Mucosa of descending colon (tissue), 3 donors: ENCODE data around the gene ZBTB42. TPM values are rescaled to one million over a fixed set of nuclear protein-coding genes. Genes with fewer than 3 reads are reported as not detected.

Experiments used
- ATAC-seq: fragments of 200-7000 bp; cut with Tn5 transposase; one replicate; pipeline ENCODE4 v1.9.1; 2020; ENCODE audit warnings: mild to moderate bottlenecking, moderate library complexity
- DNase-seq, 3 donors: peaks; one replicate each; pipeline ENCODE4 v3.0.0-alpha.2; 2020
- H3K36me3 ChIP-seq: fragments of 200-600 bp; one replicate; pipeline ENCODE4 v1.8.0; 2021; ENCODE audit warnings: low read depth, mild to moderate bottlenecking
- H3K4me1 ChIP-seq: fragments of 200-600 bp; one replicate; pipeline ENCODE4 v1.8.0; 2021; ENCODE audit warnings: low read depth, mild to moderate bottlenecking
- H3K4me3 ChIP-seq: fragments of 200-600 bp; one replicate; pipeline ENCODE4 v1.8.0; 2021; ENCODE audit warnings: mild to moderate bottlenecking
- H3K9me3 ChIP-seq: fragments of 200-600 bp; one replicate; pipeline ENCODE4 v1.8.0; 2021; ENCODE audit warnings: mild to moderate bottlenecking
- CTCF ChIP-seq: fragments of 200-600 bp; IDR thresholded peaks from one replicate; pipeline ENCODE4 v1.8.0; 2022; ENCODE audit warnings: antibody characterized with exemption, mild to moderate bottlenecking
- intact Hi-C, 2 donors: fragments of 100-400 bp; cut with DNase I in 1 of 2; cut with micrococcal nuclease in 1 of 2; formaldehyde crosslinking; loops; one replicate each; pipeline versions ENCODE4 v1.11.0 to v1.11.1; 2022; cut with DNase I, micrococcal nuclease
- total RNA-seq, 3 donors: library from RNA; stranded (reverse); fragmentation: NEBNext Ultra II Directional in 2 of 3; extraction: Animal tissue kit (Norgen Biotek cat#: 25700) in 2 of 3; gene quantifications; one replicate each; pipeline versions ENCODE4 v1.2.1 to v1.2.4, GENCODE V29; 2021 to 2023
- donor health status: DM: no; HTN: no; CAD: no; lungs with moderate emphysema.
- donor health status: DM: no; HTN: no; CAD: no.
- donor health status: DM: no; HTN: yes; CAD: no.

Gene ZBTB42
- total RNA-seq, 3 donors from 2014 or later, result 6.5 to 10.6 (median 7.8) TPM

GRCh38 chr14:104841730-104842129 is 40.8 kb downstream of the ZBTB42 start:
- Histone ChIP-seq H3K4me1 (peaks cover 5% of the 10 kb centered on the region), H3K4me3 (no peak overlapping the region), H3K36me3 (no peaks in the 10 kb centered on the region), H3K9me3 (no peaks in the 10 kb centered on the region)
- DNase-seq, result no peak
- intact Hi-C loops, result no loop called here
- TF ChIP-seq CTCF, result no peak
- ATAC-seq, result no peak

- H3K4me3 ChIP-seq, result no peak overlapping the region
Observed at GRCh38 chr14:104843006-104843405, 42.1 kb downstream of the ZBTB42 start.

GRCh38 chr14:104843442-104844305 is 42.8 kb downstream of the ZBTB42 start:
- DNase-seq, result no peak
- Histone ChIP-seq H3K9me3 (no peaks in the 10 kb centered on the region), H3K4me1 (peaks cover 5% of the 10 kb centered on the region), H3K4me3 (no peak overlapping the region), H3K36me3 (no peaks in the 10 kb centered on the region)
- peak; percentile 36 for ATAC-seq
- TF ChIP-seq CTCF, result no peak
- intact Hi-C loops, result no loop called here

More at GRCh38 chr14:104843006-104843405, 42.1 kb downstream of the ZBTB42 start:
- intact Hi-C loops, result no loop called here
- DNase-seq (no peak), ATAC-seq (no peak)
- Histone ChIP-seq H3K36me3 (no peaks in the 10 kb centered on the region), H3K4me1 (peaks cover 5% of the 10 kb centered on the region), H3K9me3 (no peaks in the 10 kb centered on the region)
- TF ChIP-seq CTCF, result no peak

GRCh38 chr14:104844306-104845032 is 43.6 kb downstream of the ZBTB42 start:
- TF ChIP-seq CTCF, result no peak
- Histone ChIP-seq H3K4me1 (peaks cover 5% of the 10 kb centered on the region), H3K4me3 (no peak overlapping the region), H3K36me3 (no peaks in the 10 kb centered on the region), H3K9me3 (no peaks in the 10 kb centered on the region)
- intact Hi-C loops, result no loop called here
- ATAC-seq, result peak; percentile 8
- no peak for DNase-seq

- H3K36me3 ChIP-seq, result no peaks in the 10 kb centered on the region
- peaks cover 5% of the 10 kb centered on the region for H3K4me1 ChIP-seq
- no peak overlapping the region for H3K4me3 ChIP-seq
- DNase-seq (no peak), ATAC-seq (no peak)
- H3K9me3 ChIP-seq, result no peaks in the 10 kb centered on the region
- TF ChIP-seq CTCF, result no peak
- intact Hi-C loops, result no loop called here
Observed at GRCh38 chr14:104845033-104845666, 44.2 kb downstream of the ZBTB42 start.
